H1 (cell line): Measurements from ENCODE around the gene NPFFR2. TPM values are rescaled to one million over a fixed set of nuclear protein-coding genes. Genes with fewer than 3 reads are reported as not detected.

Source experiments
- CTCF ChIA-PET: fragments of 300-600 bp; sonication (Branson Sonifier 250); formaldehyde crosslinking; loops from one replicate; lab custom pipeline; 2021; ENCODE audit not compliant: partially characterized antibody; lab: Charles Lee
- POLR2A ChIA-PET: fragments of 300-600 bp; sonication (Branson Sonifier 250); formaldehyde crosslinking; loops from one replicate; lab custom pipeline; 2021; ENCODE audit warnings: inconsistent platforms; ENCODE audit not compliant: partially characterized antibody; lab: Charles Lee
- DNase-seq, 2 experiments: peaks; one replicate each; pipeline versions ENCODE4 v3.0.0 to v3.0.0-alpha.2; 2010 to 2022; ENCODE audit warnings: low spot score in 2 of 2, low read depth in 1 of 2, mixed read lengths in 1 of 2
- FAIRE-seq: peaks from 2 replicates; lab custom pipeline; 2011; peaks lifted over from hg19 to GRCh38; lab: Jason Lieb, UNC
- H2AFZ ChIP-seq: 2 replicates; pipeline ENCODE4 v1.8.1; 2012; ENCODE audit warnings: low read length, inconsistent platforms
- H2AK5ac ChIP-seq: 2 replicates; pipeline ENCODE4 v1.6.1; 2013; ENCODE audit warnings: low read depth, low read length
- H2BK120ac ChIP-seq: replicated peaks from 2 replicates; pipeline ENCODE3; 2013; ENCODE audit warnings: low read depth, low read length, inconsistent platforms
- H2BK12ac ChIP-seq: 2 replicates; pipeline ENCODE4 v1.6.1; 2013; ENCODE audit warnings: low read depth, low read length
- H2BK15ac ChIP-seq: 2 replicates; pipeline ENCODE4 v1.6.1; 2013; ENCODE audit warnings: low read length
- H2BK20ac ChIP-seq: 2 replicates; pipeline ENCODE4 v1.6.1; 2013; ENCODE audit warnings: low read length
- H2BK5ac ChIP-seq: 2 replicates; pipeline ENCODE4 v1.6.1; 2013; ENCODE audit warnings: low read depth, low read length
- H3K14ac ChIP-seq: 2 replicates; pipeline ENCODE4 v1.6.1; 2013; ENCODE audit warnings: inconsistent platforms; ENCODE audit not compliant: insufficient read length
- H3K18ac ChIP-seq: 2 replicates; pipeline ENCODE4 v1.6.1; 2013; ENCODE audit warnings: low read length; ENCODE audit errors: extremely low read depth
- H3K23ac ChIP-seq: 2 replicates; pipeline ENCODE4 v1.6.1; 2013; ENCODE audit warnings: inconsistent platforms; ENCODE audit not compliant: insufficient read length
- H3K23me2 ChIP-seq: 2 replicates; pipeline ENCODE4 v1.6.1; 2013; ENCODE audit warnings: low read depth, low read length
- H3K27ac ChIP-seq: 2 replicates; pipeline ENCODE4 v1.6.1; 2011; ENCODE audit warnings: low read depth, low read length, inconsistent platforms
- H3K27me3 ChIP-seq, 4 experiments: replicated peaks in 1 of 4; 1 replicate in 1 of 4; 2 replicates in 3 of 4; pipeline versions ENCODE4 v1.6.1 to v1.8.1; 2011 to 2013; ENCODE audit warnings: low read length in 3 of 4, mild to moderate bottlenecking in 3 of 4, inconsistent platforms in 2 of 4, mixed read lengths in 2 of 4, moderate library complexity in 1 of 4; ENCODE audit not compliant: control insufficient read depth in 3 of 4, insufficient read depth in 3 of 4; ENCODE audit errors: extremely low read depth in 1 of 4
- H3K36me3 ChIP-seq, 4 experiments: 2 replicates each; pipeline versions ENCODE4 v1.6.1 to v1.8.1; 2011 to 2013; ENCODE audit warnings: mild to moderate bottlenecking in 4 of 4, low read length in 3 of 4, moderate library complexity in 2 of 4, control low read depth in 1 of 4, inconsistent platforms in 1 of 4; ENCODE audit not compliant: insufficient read depth in 4 of 4, control insufficient read depth in 2 of 4
- H3K4ac ChIP-seq: replicated peaks from 2 replicates; pipeline ENCODE3; 2013; ENCODE audit warnings: low read length, low read depth, mixed read lengths, inconsistent platforms; ENCODE audit not compliant: insufficient read length
- H3K4me1 ChIP-seq, 4 experiments: replicated peaks in 1 of 4; 1 replicate in 1 of 4; 2 replicates in 3 of 4; pipeline versions ENCODE4 v1.6.1 to v1.8.1; 2011 to 2013; ENCODE audit warnings: low read length in 3 of 4, inconsistent platforms in 2 of 4, mixed read lengths in 1 of 4; ENCODE audit not compliant: insufficient read depth in 4 of 4, control insufficient read depth in 3 of 4
- H3K4me2 ChIP-seq, 2 experiments: 2 replicates each; pipeline versions ENCODE4 v1.6.1 to v1.8.1; 2011 to 2013; ENCODE audit warnings: low read depth in 2 of 2, low read length in 2 of 2, control low read depth in 1 of 2, inconsistent platforms in 1 of 2, mild to moderate bottlenecking in 1 of 2; ENCODE audit not compliant: insufficient read depth in 1 of 2
- H3K4me3 ChIP-seq, 4 experiments: fragments of 200-600, 300-600 bp in 1 of 4; sonication (generic), shearing (Covaris generic), sonication (Bioruptor Twin) in 1 of 4; 2 replicates each; pipeline versions ENCODE4 v1.5.1 to v1.8.1; 2011 to 2016; ENCODE audit warnings: low read length in 4 of 4, low read depth in 3 of 4, control low read depth in 2 of 4, inconsistent platforms in 2 of 4, mild to moderate bottlenecking in 2 of 4, mixed read lengths in 1 of 4, moderate library complexity in 1 of 4; ENCODE audit not compliant: insufficient read depth in 2 of 4; ENCODE audit errors: extremely low read depth in 1 of 4
- H3K56ac ChIP-seq: replicated peaks from 2 replicates; pipeline ENCODE3; 2013; ENCODE audit warnings: low read depth, mild to moderate bottlenecking, mixed read lengths, low read length, inconsistent platforms; ENCODE audit not compliant: insufficient read length
- H3K79me1 ChIP-seq: 2 replicates; pipeline ENCODE4 v1.6.1; 2013; ENCODE audit warnings: low read depth, low read length, control low read depth
- H3K79me2 ChIP-seq, 2 experiments: 2 replicates each; pipeline versions ENCODE4 v1.6.1 to v1.8.1; 2012 to 2013; ENCODE audit warnings: low read length in 2 of 2, mild to moderate bottlenecking in 2 of 2, inconsistent platforms in 1 of 2; ENCODE audit not compliant: insufficient read depth in 2 of 2, control insufficient read depth in 1 of 2
- H3K9ac ChIP-seq, 4 experiments: replicated peaks in 1 of 4; 1 replicate in 1 of 4; 2 replicates in 3 of 4; pipeline versions ENCODE4 v1.6.1 to v1.8.1; 2011 to 2013; ENCODE audit warnings: low read depth in 3 of 4, low read length in 3 of 4, control low read depth in 2 of 4, mild to moderate bottlenecking in 2 of 4, moderate library complexity in 2 of 4, inconsistent platforms in 1 of 4; ENCODE audit errors: extremely low read depth in 1 of 4
- H3K9me3 ChIP-seq, 2 experiments: 2 replicates each; pipeline versions ENCODE4 v1.6.1 to v1.8.1; 2012 to 2013; ENCODE audit warnings: mild to moderate bottlenecking in 2 of 2, moderate library complexity in 2 of 2, control low read depth in 1 of 2, inconsistent platforms in 1 of 2, low read depth in 1 of 2, low read length in 1 of 2, mixed read lengths in 1 of 2; ENCODE audit not compliant: insufficient read depth in 2 of 2
- H4K20me1 ChIP-seq, 2 experiments: replicated peaks in 1 of 2; 2 replicates each; pipeline versions ENCODE3 to v1.8.1; 2011 to 2013; ENCODE audit warnings: inconsistent platforms in 2 of 2, low read length in 2 of 2, mild to moderate bottlenecking in 1 of 2; ENCODE audit not compliant: insufficient read depth in 2 of 2, control insufficient read depth in 1 of 2
- H4K5ac ChIP-seq: 2 replicates; pipeline ENCODE4 v1.6.1; 2013; ENCODE audit warnings: low read length, low read depth, mixed read lengths, inconsistent platforms; ENCODE audit not compliant: insufficient read length
- H4K8ac ChIP-seq: 2 replicates; pipeline ENCODE4 v1.8.0; 2013; ENCODE audit warnings: mild to moderate bottlenecking, moderate library complexity, low read length, inconsistent platforms; ENCODE audit not compliant: insufficient read depth; ENCODE audit errors: extremely low read depth
- H4K91ac ChIP-seq: replicated peaks from 2 replicates; pipeline ENCODE3; 2013; ENCODE audit warnings: low read length, mixed read lengths, inconsistent platforms; ENCODE audit not compliant: insufficient read length
- ASH2L ChIP-seq: fragments of 200-600, 300-600 bp; sonication (generic); IDR thresholded peaks from one replicate; pipeline ENCODE4 v1.7.1; 2017; ENCODE audit warnings: low read length
- CBX8 ChIP-seq: fragments of 300-800, 300-1000 bp; sonication (generic); IDR thresholded peaks from 2 replicates; pipeline ENCODE4 v1.7.1; 2016; ENCODE audit warnings: low read depth, low read length, borderline replicate concordance
- JUN ChIP-seq: IDR thresholded peaks from 2 replicates; pipeline ENCODE4 v1.6.1; 2011; ENCODE audit warnings: low read depth, mild to moderate bottlenecking, improper control_type of control experiment, low read length
- POU5F1 ChIP-seq: IDR thresholded peaks from 2 replicates; pipeline ENCODE4 v1.6.1; 2011; ENCODE audit warnings: low read depth, mild to moderate bottlenecking, low read length, moderate library complexity
- RFX5 ChIP-seq: IDR thresholded peaks from 2 replicates; pipeline ENCODE4 v1.6.1; 2011; ENCODE audit warnings: low read depth, low read length, improper control_type of control experiment, borderline replicate concordance
- SAP30 ChIP-seq: fragments of 300-600 bp; sonication (generic); IDR thresholded peaks from 2 replicates; pipeline ENCODE4 v1.7.1; 2012; ENCODE audit warnings: low read length, moderate library complexity, mild to moderate bottlenecking, inconsistent platforms; ENCODE audit not compliant: insufficient read depth, insufficient replicate concordance
- WGBS, 2 experiments: shearing (Covaris generic) in 1 of 2; methylation state at CpG; one replicate each; pipeline versions ENCODE4 v1.1.6 to v1.1.7; 2013 to 2015; ENCODE audit warnings: low lambda C conversion rate in 2 of 2, mixed read lengths in 2 of 2, inconsistent platforms in 1 of 2, low coverage in 1 of 2, missing lambda C conversion rate in 1 of 2; ENCODE audit not compliant: insufficient replicate concordance in 2 of 2, insufficient coverage in 1 of 2, insufficient read length in 1 of 2; ENCODE audit errors: extremely low coverage in 1 of 2, missing lambda C conversion rate in 1 of 2; 5-methylcytosine and 5-hydroxymethylcytosine counted together
- polyA plus RNA-seq, 7 experiments: library from polyadenylated mRNA; depleted of rRNA in 3 of 7; stranded (reverse) in 5 of 7; unstranded in 2 of 7; fragments of >200 nt in 5 of 7; fragments of 200-250 nt in 2 of 7; gene quantifications; 1 replicate in 5 of 7; 2 replicates in 1 of 7; 4 replicates in 1 of 7; pipeline versions ENCODE4 v1.2.1 to v1.2.3, GENCODE V29; 2011 to 2013; ENCODE audit warnings: missing spikeins in 2 of 7, mixed read lengths in 2 of 7
- total RNA-seq: library from RNA; stranded (reverse); fragmentation: NEBNext Ultra II Directional; extraction: Animal tissue kit (Norgen Biotek cat#: 25700); gene quantifications from 2 replicates; pipeline ENCODE4 v1.2.1, GENCODE V29; 2021
- TF ChIP-seq, protein P1 (sequence below): IDR thresholded peaks from 2 replicates; pipeline ENCODE4 v1.6.1; 2012; ENCODE audit warnings: low read length, inconsistent platforms

Gene NPFFR2
- total and polyA plus RNA-seq, 2 of the 8 experiments (the other 6 are each of a cell fraction or from before 2014, with no cell fraction given), result 0.26 to 0.53 TPM

DNA sequence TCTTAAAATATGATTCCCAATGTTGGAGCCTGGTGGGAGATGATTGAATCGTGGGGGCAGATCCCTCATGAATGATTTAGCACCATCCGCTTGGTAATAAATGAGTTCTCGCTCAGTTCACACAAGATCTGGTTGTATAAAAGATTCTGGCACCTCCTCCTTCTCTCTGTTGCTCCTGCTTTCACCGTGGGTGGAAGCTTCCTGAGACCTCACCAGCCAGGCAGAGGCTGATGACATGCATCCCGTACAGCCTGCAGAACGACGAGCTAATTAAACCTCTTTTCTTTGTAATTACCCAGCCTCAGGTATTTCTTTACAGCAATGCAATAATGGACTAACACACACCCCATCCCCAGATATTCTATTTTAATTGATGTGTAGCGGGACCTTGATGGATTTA is 162.2 kb downstream of the NPFFR2 start:
- H2BK12ac ChIP-seq, result no peak overlapping the region
- ChIA-PET POLR2A (no interaction called here), CTCF (no interaction called here)
- no peaks in the 10 kb centered on the region for H3K23me2 ChIP-seq
- H3K14ac ChIP-seq, result no peak overlapping the region
- DNase-seq, result no peak
- no peaks in the 10 kb centered on the region for H3K79me2 ChIP-seq
- H3K18ac ChIP-seq, result no peak overlapping the region
- no peak overlapping the region for H3K56ac ChIP-seq
- no peak overlapping the region for H2AFZ ChIP-seq
- H3K9ac ChIP-seq, result no peak overlapping the region
- H3K23ac ChIP-seq, result no peak overlapping the region
- no peak overlapping the region for H4K5ac ChIP-seq
- no peaks in the 10 kb centered on the region for H3K27me3 ChIP-seq
- 92% methylated on average over 8 of the region's 8 CpGs; no CpG with 5 or more reads in 1 of the 2 experiments for WGBS, 2 experiments
- no peak overlapping the region for H3K4me2 ChIP-seq
- H4K8ac ChIP-seq, result no peak overlapping the region
- no peak overlapping the region for H3K4me3 ChIP-seq
- H3K27ac ChIP-seq, result no peak overlapping the region
- H2BK120ac ChIP-seq, result no peak overlapping the region
- no peak overlapping the region for H2BK5ac ChIP-seq
- H3K79me1 ChIP-seq, result no peaks in the 10 kb centered on the region
- H2BK15ac ChIP-seq, result no peak overlapping the region
- H4K91ac ChIP-seq, result no peak overlapping the region
- H2BK20ac ChIP-seq, result no peak overlapping the region
- no peak for TF ChIP-seq RFX5
- TF ChIP-seq CBX8, result no peak
- no peak for TF ChIP-seq JUN
- no peak for TF ChIP-seq SAP30
- no peak for TF ChIP-seq POU5F1
- TF ChIP-seq ASH2L, result no peak
- TF ChIP-seq, protein P1, sequence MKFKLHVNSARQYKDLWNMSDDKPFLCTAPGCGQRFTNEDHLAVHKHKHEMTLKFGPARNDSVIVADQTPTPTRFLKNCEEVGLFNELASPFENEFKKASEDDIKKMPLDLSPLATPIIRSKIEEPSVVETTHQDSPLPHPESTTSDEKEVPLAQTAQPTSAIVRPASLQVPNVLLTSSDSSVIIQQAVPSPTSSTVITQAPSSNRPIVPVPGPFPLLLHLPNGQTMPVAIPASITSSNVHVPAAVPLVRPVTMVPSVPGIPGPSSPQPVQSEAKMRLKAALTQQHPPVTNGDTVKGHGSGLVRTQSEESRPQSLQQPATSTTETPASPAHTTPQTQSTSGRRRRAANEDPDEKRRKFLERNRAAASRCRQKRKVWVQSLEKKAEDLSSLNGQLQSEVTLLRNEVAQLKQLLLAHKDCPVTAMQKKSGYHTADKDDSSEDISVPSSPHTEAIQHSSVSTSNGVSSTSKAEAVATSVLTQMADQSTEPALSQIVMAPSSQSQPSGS, result no peak
- H3K9me3 ChIP-seq, result no peaks in the 10 kb centered on the region
- no peak overlapping the region for H3K4ac ChIP-seq
- H3K4me1 ChIP-seq, result no peaks in the 10 kb centered on the region
- H3K36me3 ChIP-seq, result no peaks in the 10 kb centered on the region
- no peak for FAIRE-seq
- H4K20me1 ChIP-seq, result no peaks in the 10 kb centered on the region
- H2AK5ac ChIP-seq, result no peak overlapping the region
